NCI-H1092 treated with DMSO at 0.1 percent for 48 hours (cell line): ENCODE data around the gene SEZ6L2.
"Not testable (repeated sequence)": the region's sequence is repeated elsewhere in the genome, so short reads cannot be mapped to it uniquely, and the experiment has no call there.

Experiments
- DNase-seq: peaks from one replicate; lab custom pipeline; 2025; lab: John Stamatoyannopoulos, UW

Gene SEZ6L2

GRCh38 chr16:29854520-29855100, 44.7 kb downstream of the SEZ6L2 start:
- no peak for DNase-seq

GRCh38 chr16:29852654-29853053, 46.7 kb downstream of the SEZ6L2 start:
- DNase-seq, result no peak

GRCh38 chr16:29850998-29851397, 48.4 kb downstream of the SEZ6L2 start:
- no peak for DNase-seq

- no peak for DNase-seq
Observed at GRCh38 chr16:29849505-29849904, 49.8 kb downstream of the SEZ6L2 start.

DNA sequence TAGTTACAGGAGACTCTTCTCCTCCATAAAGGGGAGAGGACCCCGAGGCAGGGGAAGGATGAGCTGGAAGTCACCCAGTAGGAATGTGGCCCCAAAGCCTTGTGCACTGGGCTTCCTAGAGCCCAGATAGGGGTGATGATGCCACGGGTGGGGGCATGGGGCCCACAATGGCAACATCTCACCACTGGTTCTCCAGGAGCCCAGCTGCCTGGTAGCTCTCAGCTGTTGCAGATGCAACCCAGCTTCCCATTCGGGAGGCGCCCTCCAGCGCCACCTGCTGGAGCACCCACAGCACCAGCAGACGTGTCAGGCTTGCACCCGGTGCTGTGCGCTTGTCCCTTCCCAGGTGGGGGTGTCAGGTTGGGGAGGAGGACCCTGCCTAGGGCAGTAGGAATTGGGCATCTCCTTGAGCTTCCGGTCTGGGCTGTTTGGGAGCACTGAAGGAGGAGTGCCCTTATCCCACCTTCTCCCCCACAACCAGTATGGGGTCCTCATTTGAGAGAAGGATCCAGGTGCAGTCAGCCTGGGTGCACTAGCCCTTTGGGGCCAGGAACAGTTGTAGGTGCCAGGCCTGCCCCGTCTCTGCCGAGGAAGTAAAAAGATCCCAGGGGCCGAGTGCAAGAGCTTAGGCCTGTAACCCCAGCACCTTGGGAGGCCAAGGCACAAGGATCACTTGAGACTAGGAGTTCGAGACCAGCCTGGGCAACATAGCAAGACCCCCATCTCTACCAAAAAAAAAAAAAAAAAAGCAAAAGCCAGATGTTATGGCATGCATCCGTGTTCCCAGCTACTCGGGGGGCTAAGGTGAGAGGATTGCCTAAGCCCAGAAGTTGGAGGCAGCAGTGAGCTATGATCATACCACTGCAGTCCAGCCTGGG, 50.7 kb downstream of the SEZ6L2 start:
- peak; percentile 53 for DNase-seq

GRCh38 chr16:29845656-29846055, 53.7 kb downstream of the SEZ6L2 start:
- DNase-seq, result no peak

GRCh38 chr16:29844575-29845331, 54.6 kb downstream of the SEZ6L2 start:
- no peak for DNase-seq

GRCh38 chr16:29843931-29844330, 55.4 kb downstream of the SEZ6L2 start:
- DNase-seq, result no peak

DNA sequence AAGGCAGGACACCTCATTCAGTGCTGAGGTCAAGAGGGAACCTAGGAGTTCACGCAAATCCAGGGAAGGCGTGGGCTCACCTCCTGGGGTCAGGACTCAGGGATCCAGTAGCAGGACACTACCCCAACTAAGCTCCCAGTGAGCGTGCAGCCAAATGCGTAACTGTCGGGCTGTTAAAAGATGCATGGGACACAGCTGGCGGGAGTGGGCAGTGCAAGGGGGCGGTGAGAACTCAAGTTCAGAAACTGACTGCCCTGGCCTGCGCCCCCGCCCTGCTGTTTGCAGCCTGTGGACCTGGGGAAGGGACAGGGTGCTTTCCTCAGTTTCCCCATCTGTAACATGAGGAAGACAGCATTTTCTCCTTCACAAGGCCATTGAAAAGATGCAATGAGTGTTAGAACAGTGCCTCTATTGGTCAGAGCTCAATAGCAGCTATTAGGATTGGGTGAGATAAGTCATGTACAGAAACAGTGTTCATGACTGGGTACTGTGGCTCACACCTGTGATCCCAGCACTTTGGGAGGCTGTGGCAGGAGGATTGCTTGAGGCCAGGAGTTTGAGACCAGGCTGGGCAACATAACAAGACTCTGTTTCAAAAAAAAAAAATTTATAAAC, 56.5 kb downstream of the SEZ6L2 start:
- no peak for DNase-seq

GRCh38 chr16:29841631-29842030, 57.7 kb downstream of the SEZ6L2 start:
- DNase-seq, result no peak

DNA sequence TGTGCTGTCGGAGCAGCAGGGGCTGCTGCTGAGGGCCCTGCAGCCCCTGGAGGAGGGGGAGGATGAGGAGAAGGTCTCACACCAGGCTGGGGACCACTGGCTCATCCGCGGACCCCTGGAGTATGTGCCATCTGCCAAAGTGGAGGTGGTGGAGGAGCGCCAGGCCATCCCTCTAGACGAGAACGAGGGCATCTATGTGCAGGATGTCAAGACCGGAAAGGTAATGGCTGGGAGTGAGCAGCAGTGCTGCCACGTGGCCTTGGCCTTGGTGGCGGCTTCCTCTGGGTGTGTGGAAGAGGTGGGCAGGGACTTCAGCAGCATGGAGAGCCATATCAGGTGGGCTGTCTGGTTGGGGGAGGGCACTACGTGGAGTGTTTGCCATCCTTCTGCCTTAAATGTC, 59.1 kb downstream of the SEZ6L2 start:
- DNase-seq, result no peak

DNA sequence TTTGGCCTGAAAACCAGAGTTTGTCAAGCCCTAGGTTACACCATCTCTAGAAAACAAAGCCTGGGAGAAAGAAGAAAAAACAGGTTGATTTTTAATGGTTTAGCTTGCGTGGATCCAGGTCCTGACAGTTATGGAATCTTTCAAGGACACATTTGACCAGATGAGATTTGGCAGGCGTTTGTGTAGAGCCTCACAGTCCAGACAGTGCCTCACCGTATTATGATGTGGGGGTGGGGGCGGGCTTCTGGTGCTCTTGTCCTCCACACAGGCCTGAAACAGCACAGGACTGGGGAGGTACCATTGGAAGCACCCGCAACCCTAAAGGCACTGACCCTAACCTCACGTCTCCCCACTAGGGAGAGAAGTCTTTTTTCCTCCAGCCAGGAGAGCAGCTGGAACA, 59.5 kb downstream of the SEZ6L2 start:
- no peak for DNase-seq

DNA sequence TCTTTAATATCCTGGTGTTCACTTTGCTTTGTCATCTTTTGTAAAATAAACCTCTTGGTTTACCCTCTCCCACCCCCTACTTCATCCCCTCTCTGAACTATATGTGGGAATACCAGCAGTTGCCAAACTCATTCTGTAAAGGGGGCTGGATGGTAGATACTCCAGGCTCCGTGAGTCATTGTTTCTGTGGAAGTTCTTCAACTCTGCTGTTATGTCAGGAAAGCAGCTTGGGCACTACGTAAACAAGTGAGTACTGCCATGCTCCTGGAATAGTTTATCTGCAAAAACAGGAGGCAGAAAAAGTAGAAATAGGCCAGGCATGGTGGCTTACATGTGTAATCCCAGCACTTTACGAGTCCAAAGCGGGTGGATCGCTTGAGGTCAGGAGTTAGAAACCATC, 61.5 kb downstream of the SEZ6L2 start:
- no peak for DNase-seq

DNA sequence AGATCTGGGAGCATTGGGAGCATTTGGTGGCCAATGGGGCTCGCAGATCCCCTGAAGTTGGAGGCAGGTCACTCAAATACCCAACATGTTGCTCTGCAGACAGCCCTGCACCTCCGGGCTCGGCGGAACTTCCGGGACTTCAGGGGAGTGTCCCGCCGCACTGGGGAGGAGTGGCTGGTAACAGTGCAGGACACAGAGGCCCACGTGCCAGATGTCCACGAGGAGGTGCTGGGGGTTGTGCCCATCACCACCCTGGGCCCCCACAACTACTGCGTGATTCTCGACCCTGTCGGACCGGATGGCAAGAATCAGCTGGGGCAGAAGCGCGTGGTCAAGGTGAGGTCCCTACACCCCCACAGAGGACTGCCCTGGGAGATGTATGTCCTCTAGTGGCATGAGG, 62.7 kb downstream of the SEZ6L2 start:
- no peak for DNase-seq

GRCh38 chr16:29835926-29836325, 63.4 kb downstream of the SEZ6L2 start:
- DNase-seq, result no peak

DNA sequence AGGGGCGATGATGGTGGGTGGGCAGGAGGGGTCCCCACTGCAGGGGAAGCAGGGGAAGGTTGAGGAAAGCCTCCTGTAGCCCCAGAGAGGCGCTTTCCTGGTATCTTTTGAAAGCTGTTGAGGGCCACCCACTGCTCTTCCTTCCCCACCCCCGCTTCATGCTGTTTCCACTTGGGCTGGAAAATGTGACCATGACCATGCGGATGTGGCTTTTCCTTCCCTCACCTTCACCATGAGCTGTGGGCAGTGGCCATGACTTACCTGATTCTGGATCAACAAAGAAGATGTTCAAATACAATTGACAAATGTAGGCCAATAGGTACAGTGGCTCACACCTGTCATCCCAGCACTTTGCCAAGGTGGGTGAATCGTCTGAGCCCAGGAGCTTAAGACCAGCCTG, 65.3 kb downstream of the SEZ6L2 start:
- DNase-seq, result no peak

- not testable (repeated sequence) for DNase-seq
Observed at GRCh38 chr16:29833219-29833618, 66.1 kb downstream of the SEZ6L2 start.

DNA sequence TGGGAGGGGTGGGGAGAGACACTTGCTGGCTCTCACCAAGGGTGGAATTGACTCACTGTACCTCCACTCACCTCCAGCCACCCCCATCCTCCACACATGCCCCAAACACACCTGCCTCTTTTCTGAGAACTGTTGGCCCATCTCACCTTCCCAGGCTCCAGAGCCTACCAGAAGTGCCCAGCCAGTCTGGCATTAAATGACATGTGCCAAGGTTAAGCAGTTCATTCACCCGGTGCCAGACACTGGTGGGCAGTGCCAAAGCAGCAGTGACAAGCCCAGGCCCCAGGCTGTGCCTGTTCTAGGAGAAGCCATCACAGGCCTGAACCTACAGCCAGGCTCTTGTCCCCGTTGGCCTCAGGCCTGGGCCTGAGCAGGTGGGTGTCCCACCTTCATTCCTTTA, 67.9 kb downstream of the SEZ6L2 start:
- DNase-seq, result no peak

GRCh38 chr16:29830774-29831173, 68.6 kb downstream of the SEZ6L2 start:
- DNase-seq, result no peak

DNA sequence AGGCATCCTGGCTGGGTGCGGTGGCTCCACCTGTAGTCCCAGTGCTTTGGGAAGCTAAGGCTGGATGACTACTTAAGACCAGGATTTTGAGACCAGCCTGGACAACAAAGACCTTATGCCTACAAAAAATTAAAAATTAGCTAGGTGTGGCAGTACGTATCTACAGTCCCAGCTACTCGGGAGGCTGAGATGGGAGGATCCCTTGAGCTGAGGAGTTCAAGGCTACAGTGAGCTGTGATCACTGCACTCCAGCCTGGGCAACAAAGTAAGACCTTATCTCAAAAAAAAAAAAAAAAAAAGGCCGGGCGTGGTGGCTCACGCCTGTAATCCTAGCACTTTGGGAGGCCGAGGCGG, 73.0 kb downstream of the SEZ6L2 start:
- DNase-seq, result no peak

GRCh38 chr16:29825145-29826044, 74.0 kb downstream of the SEZ6L2 start:
- no peak for DNase-seq
